ENCODE measurements around the gene LSAMP. TPM values are rescaled to one million over a fixed set of nuclear protein-coding genes. Genes with fewer than 3 reads are reported as not detected.

Gene LSAMP
- total and polyA plus RNA-seq, 2 of the 8 experiments (the other 6 are each of a cell fraction or from before 2014, with no cell fraction given) = 1.8 to 5.7 TPM

DNA sequence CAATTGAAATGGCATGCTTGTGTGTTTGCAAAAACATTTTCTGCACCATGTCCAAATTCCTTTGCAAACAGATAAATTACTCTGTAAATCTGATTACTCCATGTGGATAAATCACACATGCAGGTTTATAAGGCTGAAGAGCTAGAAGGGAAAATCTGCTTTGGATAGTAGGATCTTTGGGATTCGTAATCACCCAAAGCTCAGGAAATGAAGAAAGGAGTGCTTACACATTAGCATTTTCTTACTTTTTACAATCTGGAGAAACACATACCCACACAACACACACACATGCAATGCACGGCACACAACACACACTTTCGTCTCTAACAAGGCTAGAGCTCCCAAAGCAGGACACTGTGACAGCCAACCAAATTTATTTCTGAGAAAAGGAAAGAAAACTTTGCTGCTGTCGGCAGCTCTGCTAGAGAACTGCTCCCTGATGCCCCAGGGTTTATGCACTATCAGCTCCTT lies 2.1 kb downstream of the LSAMP start (continued):
- TF ChIP-seq, protein P1, sequence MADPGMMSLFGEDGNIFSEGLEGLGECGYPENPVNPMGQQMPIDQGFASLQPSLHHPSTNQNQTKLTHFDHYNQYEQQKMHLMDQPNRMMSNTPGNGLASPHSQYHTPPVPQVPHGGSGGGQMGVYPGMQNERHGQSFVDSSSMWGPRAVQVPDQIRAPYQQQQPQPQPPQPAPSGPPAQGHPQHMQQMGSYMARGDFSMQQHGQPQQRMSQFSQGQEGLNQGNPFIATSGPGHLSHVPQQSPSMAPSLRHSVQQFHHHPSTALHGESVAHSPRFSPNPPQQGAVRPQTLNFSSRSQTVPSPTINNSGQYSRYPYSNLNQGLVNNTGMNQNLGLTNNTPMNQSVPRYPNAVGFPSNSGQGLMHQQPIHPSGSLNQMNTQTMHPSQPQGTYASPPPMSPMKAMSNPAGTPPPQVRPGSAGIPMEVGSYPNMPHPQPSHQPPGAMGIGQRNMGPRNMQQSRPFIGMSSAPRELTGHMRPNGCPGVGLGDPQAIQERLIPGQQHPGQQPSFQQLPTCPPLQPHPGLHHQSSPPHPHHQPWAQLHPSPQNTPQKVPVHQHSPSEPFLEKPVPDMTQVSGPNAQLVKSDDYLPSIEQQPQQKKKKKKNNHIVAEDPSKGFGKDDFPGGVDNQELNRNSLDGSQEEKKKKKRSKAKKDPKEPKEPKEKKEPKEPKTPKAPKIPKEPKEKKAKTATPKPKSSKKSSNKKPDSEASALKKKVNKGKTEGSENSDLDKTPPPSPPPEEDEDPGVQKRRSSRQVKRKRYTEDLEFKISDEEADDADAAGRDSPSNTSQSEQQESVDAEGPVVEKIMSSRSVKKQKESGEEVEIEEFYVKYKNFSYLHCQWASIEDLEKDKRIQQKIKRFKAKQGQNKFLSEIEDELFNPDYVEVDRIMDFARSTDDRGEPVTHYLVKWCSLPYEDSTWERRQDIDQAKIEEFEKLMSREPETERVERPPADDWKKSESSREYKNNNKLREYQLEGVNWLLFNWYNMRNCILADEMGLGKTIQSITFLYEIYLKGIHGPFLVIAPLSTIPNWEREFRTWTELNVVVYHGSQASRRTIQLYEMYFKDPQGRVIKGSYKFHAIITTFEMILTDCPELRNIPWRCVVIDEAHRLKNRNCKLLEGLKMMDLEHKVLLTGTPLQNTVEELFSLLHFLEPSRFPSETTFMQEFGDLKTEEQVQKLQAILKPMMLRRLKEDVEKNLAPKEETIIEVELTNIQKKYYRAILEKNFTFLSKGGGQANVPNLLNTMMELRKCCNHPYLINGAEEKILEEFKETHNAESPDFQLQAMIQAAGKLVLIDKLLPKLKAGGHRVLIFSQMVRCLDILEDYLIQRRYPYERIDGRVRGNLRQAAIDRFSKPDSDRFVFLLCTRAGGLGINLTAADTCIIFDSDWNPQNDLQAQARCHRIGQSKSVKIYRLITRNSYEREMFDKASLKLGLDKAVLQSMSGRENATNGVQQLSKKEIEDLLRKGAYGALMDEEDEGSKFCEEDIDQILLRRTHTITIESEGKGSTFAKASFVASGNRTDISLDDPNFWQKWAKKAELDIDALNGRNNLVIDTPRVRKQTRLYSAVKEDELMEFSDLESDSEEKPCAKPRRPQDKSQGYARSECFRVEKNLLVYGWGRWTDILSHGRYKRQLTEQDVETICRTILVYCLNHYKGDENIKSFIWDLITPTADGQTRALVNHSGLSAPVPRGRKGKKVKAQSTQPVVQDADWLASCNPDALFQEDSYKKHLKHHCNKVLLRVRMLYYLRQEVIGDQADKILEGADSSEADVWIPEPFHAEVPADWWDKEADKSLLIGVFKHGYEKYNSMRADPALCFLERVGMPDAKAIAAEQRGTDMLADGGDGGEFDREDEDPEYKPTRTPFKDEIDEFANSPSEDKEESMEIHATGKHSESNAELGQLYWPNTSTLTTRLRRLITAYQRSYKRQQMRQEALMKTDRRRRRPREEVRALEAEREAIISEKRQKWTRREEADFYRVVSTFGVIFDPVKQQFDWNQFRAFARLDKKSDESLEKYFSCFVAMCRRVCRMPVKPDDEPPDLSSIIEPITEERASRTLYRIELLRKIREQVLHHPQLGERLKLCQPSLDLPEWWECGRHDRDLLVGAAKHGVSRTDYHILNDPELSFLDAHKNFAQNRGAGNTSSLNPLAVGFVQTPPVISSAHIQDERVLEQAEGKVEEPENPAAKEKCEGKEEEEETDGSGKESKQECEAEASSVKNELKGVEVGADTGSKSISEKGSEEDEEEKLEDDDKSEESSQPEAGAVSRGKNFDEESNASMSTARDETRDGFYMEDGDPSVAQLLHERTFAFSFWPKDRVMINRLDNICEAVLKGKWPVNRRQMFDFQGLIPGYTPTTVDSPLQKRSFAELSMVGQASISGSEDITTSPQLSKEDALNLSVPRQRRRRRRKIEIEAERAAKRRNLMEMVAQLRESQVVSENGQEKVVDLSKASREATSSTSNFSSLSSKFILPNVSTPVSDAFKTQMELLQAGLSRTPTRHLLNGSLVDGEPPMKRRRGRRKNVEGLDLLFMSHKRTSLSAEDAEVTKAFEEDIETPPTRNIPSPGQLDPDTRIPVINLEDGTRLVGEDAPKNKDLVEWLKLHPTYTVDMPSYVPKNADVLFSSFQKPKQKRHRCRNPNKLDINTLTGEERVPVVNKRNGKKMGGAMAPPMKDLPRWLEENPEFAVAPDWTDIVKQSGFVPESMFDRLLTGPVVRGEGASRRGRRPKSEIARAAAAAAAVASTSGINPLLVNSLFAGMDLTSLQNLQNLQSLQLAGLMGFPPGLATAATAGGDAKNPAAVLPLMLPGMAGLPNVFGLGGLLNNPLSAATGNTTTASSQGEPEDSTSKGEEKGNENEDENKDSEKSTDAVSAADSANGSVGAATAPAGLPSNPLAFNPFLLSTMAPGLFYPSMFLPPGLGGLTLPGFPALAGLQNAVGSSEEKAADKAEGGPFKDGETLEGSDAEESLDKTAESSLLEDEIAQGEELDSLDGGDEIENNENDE (IDR thresholded peaks at IDR 0.05; ENCODE audit: insufficient replicate concordance, low read length) = no peak
- no peak for TF ChIP-seq EZH2 (IDR thresholded peaks at IDR 0.05; ENCODE audit: low read depth, low read length, severe bottlenecking)
- TF ChIP-seq FOSL1 (IDR thresholded peaks at IDR 0.05; ENCODE audit: insufficient read depth, low read depth, low read length) = no peak
- TF ChIP-seq CHD1 (IDR thresholded peaks at IDR 0.05; ENCODE audit: low read depth, low read length) = no peak
- TF ChIP-seq ATF2 (IDR thresholded peaks at IDR 0.05; ENCODE audit: low read length) = no peak
- no peak for TF ChIP-seq CBX8 (IDR thresholded peaks at IDR 0.05; ENCODE audit: borderline replicate concordance, low read depth, low read length)
- no peak for TF ChIP-seq SRF (IDR thresholded peaks at IDR 0.05; ENCODE audit: low read depth, low read length)
- no peak for TF ChIP-seq RNF2 (IDR thresholded peaks at IDR 0.05; ENCODE audit: borderline replicate concordance, low read depth, low read length, missing control alignments, poor library complexity, severe bottlenecking)
- TF ChIP-seq TBP (IDR thresholded peaks at IDR 0.05; ENCODE audit: low read depth, low read length) = no peak

Data from H1 (cell line).